DOHH2 (cell line): Measurements from ENCODE around the gene SPATA2.

Experiments
- H3F3A ChIP-seq: fragments of 200-600 bp; sonication (generic), shearing (Covaris generic); 2 replicates; pipeline ENCODE4 v1.6.0; 2016; ENCODE audit warnings: antibody characterized with exemption, mild to moderate bottlenecking; ENCODE audit not compliant: control insufficient read depth, insufficient read depth
- H3K27ac ChIP-seq: fragments of 200-600 bp; sonication (generic); 2 replicates; pipeline ENCODE4 v1.5.1; 2014; ENCODE audit warnings: low read depth, mild to moderate bottlenecking, low read length, moderate library complexity
- H3K27me3 ChIP-seq: fragments of 200-600 bp; sonication (generic); 2 replicates; pipeline ENCODE4 v1.6.1; 2014; ENCODE audit warnings: mild to moderate bottlenecking, low read length, mixed read lengths; ENCODE audit not compliant: control insufficient read depth
- H3K36me3 ChIP-seq: fragments of 200-600 bp; sonication (generic); 2 replicates; pipeline ENCODE4 v1.6.1; 2014; ENCODE audit warnings: mild to moderate bottlenecking, low read length, moderate library complexity, mixed read lengths; ENCODE audit not compliant: control insufficient read depth
- H3K4me1 ChIP-seq: fragments of 200-600 bp; sonication (generic); 2 replicates; pipeline ENCODE4 v1.6.1; 2014; ENCODE audit warnings: mild to moderate bottlenecking, low read length, mixed read lengths; ENCODE audit not compliant: control insufficient read depth
- H3K4me2 ChIP-seq: fragments of 200-600 bp; sonication (generic); 2 replicates; pipeline ENCODE4 v1.6.0; 2014; ENCODE audit warnings: mild to moderate bottlenecking, low read length, moderate library complexity
- H3K4me3 ChIP-seq: fragments of 200-600 bp; sonication (generic); 2 replicates; pipeline ENCODE4 v1.5.1; 2014; ENCODE audit warnings: mild to moderate bottlenecking, low read length, mixed read lengths
- H3K79me2 ChIP-seq: fragments of 200-600 bp; sonication (generic); 2 replicates; pipeline ENCODE4 v1.6.1; 2014; ENCODE audit warnings: mild to moderate bottlenecking, low read length, mixed read lengths; ENCODE audit not compliant: control insufficient read depth
- H3K9me2 ChIP-seq: fragments of 200-600 bp; sonication (generic); replicated peaks from 2 replicates; pipeline ENCODE4 v1.6.1; 2014; ENCODE audit warnings: mild to moderate bottlenecking, low read length, mixed read lengths; ENCODE audit not compliant: control insufficient read depth
- H3K9me3 ChIP-seq: fragments of 200-600 bp; sonication (generic); 2 replicates; pipeline ENCODE4 v1.6.1; 2014; ENCODE audit warnings: antibody characterized with exemption, low read length, mixed read lengths; ENCODE audit not compliant: control insufficient read depth, insufficient read depth
- H4K20me1 ChIP-seq: fragments of 200-600 bp; sonication (generic); 2 replicates; pipeline ENCODE4 v1.6.0; 2014; ENCODE audit warnings: low read depth, mild to moderate bottlenecking, antibody characterized with exemption, low read length, moderate library complexity; ENCODE audit not compliant: control insufficient read depth, insufficient read depth
- CTCF ChIP-seq: fragments of 200-600 bp; sonication (generic); IDR thresholded peaks from one replicate; pipeline ENCODE4 v1.5.1; 2014; ENCODE audit warnings: antibody characterized with exemption, mild to moderate bottlenecking, low read depth, low read length; ENCODE audit not compliant: poor library complexity, severe bottlenecking
- EZH2phosphoT487 ChIP-seq: fragments of 200-600 bp; sonication (generic); IDR thresholded peaks from 2 replicates; pipeline ENCODE4 v1.6.1; 2017; ENCODE audit warnings: borderline replicate concordance, mild to moderate bottlenecking, antibody characterized with exemption, low read length, moderate library complexity, mixed read lengths

Gene SPATA2

GRCh38 chr20:49880177-49880576 lies 35.2 kb downstream of the SPATA2 start:
- no peak for TF ChIP-seq EZH2phosphoT487
- TF ChIP-seq CTCF, result no peak
- no peaks in the 10 kb centered on the region for H3K79me2 ChIP-seq
- no peak overlapping the region for H3K4me2 ChIP-seq
- peaks cover 25% of the 10 kb centered on the region; the same call in 1 of the 2 replicates for H3K36me3 ChIP-seq
- H3K9me2 ChIP-seq, result no peaks in the 10 kb centered on the region
- no peaks in the 10 kb centered on the region for H3F3A ChIP-seq
- H4K20me1 ChIP-seq, result no peaks in the 10 kb centered on the region
- H3K27me3 ChIP-seq, result no peaks in the 10 kb centered on the region
- H3K27ac ChIP-seq, result no peak overlapping the region
- no peak overlapping the region for H3K4me3 ChIP-seq
- H3K4me1 ChIP-seq, result no peaks in the 10 kb centered on the region
- no peaks in the 10 kb centered on the region for H3K9me3 ChIP-seq

GRCh38 chr20:49878977-49879376 lies 36.4 kb downstream of the SPATA2 start:
- Histone ChIP-seq H3K4me2 (no peak overlapping the region), H3K79me2 (no peaks in the 10 kb centered on the region), H3K4me3 (no peak overlapping the region), H3K27me3 (no peaks in the 10 kb centered on the region), H3F3A (no peaks in the 10 kb centered on the region), H3K27ac (no peak overlapping the region), H3K36me3 (peaks cover 16% of the 10 kb centered on the region; the same call in 1 of the 2 replicates), H4K20me1 (no peaks in the 10 kb centered on the region), H3K9me2 (no peaks in the 10 kb centered on the region), H3K4me1 (no peaks in the 10 kb centered on the region), H3K9me3 (no peaks in the 10 kb centered on the region)
- TF ChIP-seq EZH2phosphoT487, result no peak
- TF ChIP-seq CTCF, result no peak

- H3K9me2 ChIP-seq, result no peaks in the 10 kb centered on the region
- TF ChIP-seq EZH2phosphoT487 (no peak), CTCF (no peak)
- H3K4me2 ChIP-seq, result no peak overlapping the region
- H3K79me2 ChIP-seq, result no peaks in the 10 kb centered on the region
- no peaks in the 10 kb centered on the region for H3F3A ChIP-seq
- H3K36me3 ChIP-seq, result peaks cover 7% of the 10 kb centered on the region; the same call in 1 of the 2 replicates
- no peak overlapping the region for H3K4me3 ChIP-seq
- H3K9me3 ChIP-seq, result no peaks in the 10 kb centered on the region
- H3K27ac ChIP-seq, result no peak overlapping the region
- no peaks in the 10 kb centered on the region for H3K4me1 ChIP-seq
- no peaks in the 10 kb centered on the region for H4K20me1 ChIP-seq
- no peaks in the 10 kb centered on the region for H3K27me3 ChIP-seq
Measured at GRCh38 chr20:49877386-49877921, 37.9 kb downstream of the SPATA2 start.
